ENCODE results near the gene TALDO1.

The TALDO1 gene

DNA sequence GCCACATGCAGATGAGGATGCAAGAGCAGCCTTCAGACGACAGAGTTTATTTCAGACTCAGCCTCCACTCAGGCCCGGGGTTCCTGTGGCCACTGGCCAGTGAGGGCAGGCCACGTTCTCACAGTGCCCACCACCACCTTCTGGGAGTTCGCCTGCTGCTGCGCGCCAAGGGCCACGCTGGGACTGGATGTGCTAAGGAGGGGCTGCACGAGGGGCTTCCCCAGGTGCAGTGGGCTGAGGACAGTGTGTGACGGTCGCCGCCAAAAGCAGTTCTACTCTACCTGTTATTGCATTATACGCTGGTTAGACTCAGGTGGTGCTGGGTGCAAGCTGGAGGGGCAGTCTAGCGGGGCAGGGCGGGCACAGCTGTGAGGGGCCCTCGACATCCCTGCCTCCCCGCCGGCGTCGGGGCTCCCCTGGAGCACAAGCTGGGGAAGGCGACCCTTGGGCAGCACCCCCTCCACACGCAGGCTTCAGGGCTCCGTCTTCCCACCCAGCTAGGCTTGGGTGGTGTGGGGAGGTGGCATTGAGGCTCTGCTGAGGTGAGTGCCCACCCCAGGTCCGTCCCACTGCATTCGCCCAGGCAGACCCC, 39.9 kb downstream of the TALDO1 start:
- DNase-seq (ENCODE audit: low spot score), result no peak

- DNase-seq (ENCODE audit: low spot score), result no peak
Measured at GRCh38 chr11:788009-788640, 40.9 kb downstream of the TALDO1 start.

GRCh38 chr11:788953-789940, 42.0 kb downstream of the TALDO1 start:
- DNase-seq (ENCODE audit: low spot score), result no peak

- DNase-seq (ENCODE audit: low spot score), result no peak
Measured at GRCh38 chr11:789943-790342, 42.7 kb downstream of the TALDO1 start, which contains the start of gene CEND1. TSS of gene CEND1 (minus strand) at chr11:790090. CDS start at chr11:788576, 1,514 bp downstream.

DNA sequence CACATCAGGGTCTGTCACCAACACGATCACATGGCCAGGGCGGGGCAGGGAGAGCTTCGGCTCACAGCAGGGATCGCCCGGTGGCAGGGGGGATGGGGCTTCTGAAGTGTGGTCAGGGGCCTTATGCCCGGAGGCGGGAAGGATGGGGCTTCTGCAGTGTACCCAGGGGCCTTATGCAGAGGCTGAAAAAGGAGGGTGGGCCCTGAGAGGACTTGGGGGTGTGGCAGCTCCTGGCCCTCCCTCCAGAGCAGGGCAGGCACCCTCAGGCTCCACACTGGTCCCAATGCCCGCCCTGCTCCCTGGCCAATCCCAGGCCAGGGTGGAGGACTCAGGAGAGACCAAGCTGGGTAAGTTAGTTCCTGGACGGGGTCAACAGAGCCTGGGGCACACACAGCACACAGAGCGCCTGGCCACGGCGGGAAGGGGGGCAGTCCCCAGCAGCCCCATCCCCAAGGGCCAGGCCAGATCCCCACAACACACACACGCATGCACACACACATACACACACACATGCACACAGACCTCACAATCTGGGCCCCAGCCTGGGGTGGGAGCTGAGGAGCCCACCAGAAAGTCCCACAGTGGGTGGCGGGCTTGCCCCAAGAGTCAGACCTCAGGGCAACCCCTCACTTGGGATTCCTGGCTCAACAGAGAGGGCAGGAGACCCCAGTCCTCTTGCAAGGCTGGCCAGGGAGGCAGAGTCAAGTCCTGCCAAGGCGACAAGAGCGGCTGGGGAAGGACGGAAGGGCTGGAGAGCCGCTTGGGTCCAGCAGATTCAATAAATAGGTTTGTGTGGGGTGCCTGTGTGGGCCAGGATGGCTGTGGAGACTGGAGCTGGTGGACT, 43.7 kb downstream of the TALDO1 start:
- DNase-seq (ENCODE audit: low spot score), result no peak

DNA sequence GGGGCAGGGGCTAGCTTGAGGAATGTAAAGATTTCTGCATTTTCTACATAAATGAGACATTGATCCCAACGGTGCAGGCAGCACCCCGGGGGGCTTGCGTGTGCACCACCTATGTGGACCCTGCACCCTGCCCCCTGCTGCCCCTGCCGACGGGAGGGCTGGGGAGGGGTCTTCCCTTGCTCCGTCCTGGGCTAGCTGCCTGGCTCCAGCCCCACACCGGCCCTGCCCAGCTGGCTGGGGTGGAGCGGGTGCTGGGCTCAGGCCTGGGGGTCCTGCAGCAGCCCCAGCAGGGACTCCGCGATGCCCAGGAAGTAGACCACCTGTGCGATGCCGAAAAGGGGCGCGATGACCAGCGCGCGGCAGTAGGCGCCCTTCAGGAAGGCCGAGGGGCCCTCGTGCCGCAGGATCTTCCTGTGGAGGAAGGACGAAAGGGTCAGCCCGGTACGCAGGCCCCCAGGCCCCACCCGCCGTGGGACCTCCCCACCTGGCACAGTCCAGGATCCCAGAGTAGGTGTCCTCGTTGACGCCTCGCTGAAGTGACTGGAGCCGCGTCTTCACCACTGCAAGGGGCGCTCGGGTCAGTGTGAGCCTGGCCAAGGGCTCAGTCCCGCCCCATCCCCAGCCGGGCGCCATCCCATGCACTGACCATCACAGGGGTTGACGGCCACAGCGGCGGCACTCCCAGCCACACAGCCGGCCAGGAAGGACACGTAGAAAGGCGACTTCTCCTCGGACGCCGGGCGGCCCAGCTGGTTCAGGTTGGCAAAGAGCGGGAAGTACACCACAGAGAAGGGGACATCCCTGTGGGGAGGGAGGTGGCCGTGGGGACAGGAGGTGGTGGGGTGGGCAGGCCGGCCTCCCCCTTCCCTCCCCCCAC, 44.6 kb downstream of the TALDO1 start:
- no peak for DNase-seq (ENCODE audit: low spot score)

DNA sequence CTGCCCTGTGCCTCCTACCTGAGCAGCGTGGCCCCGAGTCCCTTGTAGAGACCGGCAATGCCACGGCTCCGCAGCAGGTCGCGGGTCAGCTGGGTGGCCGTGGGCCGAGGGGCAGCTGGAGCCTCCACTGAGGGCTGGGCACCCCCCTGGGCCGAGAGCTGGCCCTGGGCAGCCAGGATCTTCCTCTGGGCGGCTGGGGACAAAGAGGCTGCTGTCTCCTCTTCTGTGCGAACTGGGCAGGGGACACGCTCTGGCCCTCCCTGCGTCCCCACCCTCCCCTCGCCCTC, 45.2 kb downstream of the TALDO1 start:
- DNase-seq (ENCODE audit: low spot score), result no peak

DNA sequence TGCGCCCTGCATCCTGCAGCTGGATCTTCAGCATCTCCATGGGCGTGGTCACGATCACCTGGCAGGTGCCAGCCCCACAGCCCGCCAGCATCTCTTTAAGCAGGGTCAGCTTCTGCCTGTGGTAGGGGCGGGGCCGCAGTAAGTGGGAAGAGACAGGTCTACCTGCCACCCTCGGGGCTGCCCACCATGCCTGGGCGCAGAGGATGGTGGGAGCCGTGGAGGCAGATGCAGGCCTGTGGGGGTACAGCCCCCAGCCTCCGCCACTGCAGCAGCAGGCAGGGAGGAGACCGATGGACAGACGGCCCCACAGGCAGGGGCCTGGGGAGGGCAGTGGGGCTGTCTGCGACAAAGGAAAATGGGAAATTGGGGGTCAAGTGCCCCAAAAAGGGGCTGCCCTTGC, 45.6 kb downstream of the TALDO1 start:
- no peak for DNase-seq (ENCODE audit: low spot score)

DNA sequence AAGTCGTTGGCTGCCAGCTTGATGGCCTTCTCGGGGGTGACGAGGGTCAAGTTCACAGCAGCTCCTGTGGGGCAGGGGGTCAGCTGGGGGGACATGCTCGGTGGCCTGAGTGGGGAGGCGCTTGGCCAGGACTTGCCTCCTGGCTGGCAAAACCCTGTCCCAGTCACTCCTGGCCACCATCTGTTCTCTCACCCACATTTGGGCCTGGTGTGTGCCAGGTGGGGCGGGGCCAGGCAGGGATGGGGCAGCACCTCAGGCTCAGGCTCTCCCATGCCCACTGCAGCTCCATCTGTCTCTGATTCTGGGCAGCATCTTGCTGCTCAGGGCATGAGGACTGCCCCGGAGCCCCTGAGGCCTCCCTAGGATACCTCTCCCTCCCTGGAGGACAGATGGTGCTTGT, 46.3 kb downstream of the TALDO1 start:
- no peak for DNase-seq (ENCODE audit: low spot score)

GRCh38 chr11:794013-794765, 46.9 kb downstream of the TALDO1 start:
- DNase-seq (ENCODE audit: low spot score), result no peak

- no peak for DNase-seq (ENCODE audit: low spot score)
Measured at GRCh38 chr11:794766-795633, 47.7 kb downstream of the TALDO1 start.

- DNase-seq (ENCODE audit: low spot score), result peak; percentile 63
Measured at GRCh38 chr11:795634-796564, 48.6 kb downstream of the TALDO1 start.

DNA sequence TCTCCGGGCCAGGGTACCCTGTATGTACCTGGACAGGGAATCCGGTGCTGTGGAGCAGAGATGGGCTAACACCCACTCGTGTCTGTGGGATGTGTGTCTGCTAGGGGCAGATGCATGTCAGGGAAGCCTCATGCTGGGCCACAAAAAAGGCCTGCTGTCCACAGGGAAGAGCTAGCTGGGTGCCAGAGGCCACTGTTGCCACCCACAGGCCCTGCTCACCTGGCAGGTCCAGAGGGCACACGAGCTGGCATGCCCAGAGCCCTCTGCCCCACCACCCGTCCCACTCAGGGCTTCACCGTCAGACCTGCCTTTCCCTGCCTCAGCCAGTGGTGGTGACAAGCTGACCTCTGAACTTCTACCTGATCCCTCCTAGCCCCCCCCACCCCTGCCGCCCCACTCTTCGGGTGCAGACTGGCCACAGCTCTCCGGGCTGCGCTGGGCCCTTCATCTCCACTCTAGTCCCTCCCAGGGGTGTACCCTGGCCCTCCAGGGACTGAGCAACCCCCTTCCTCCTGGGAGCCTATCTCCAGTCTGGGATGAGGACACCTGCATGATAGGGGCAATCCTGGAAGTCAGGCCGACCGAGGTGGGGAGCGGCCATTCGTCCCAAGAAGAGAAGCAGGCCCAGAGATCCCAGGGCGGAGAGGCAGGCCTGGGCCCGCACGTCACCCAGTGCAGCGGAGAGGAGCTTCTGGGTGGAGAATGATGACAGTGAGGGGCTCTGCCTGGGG, 49.5 kb downstream of the TALDO1 start:
- DNase-seq (ENCODE audit: low spot score), result no peak

- DNase-seq (ENCODE audit: low spot score), result peak; percentile 41
Measured at GRCh38 chr11:797296-798092, 50.2 kb downstream of the TALDO1 start.

DNA sequence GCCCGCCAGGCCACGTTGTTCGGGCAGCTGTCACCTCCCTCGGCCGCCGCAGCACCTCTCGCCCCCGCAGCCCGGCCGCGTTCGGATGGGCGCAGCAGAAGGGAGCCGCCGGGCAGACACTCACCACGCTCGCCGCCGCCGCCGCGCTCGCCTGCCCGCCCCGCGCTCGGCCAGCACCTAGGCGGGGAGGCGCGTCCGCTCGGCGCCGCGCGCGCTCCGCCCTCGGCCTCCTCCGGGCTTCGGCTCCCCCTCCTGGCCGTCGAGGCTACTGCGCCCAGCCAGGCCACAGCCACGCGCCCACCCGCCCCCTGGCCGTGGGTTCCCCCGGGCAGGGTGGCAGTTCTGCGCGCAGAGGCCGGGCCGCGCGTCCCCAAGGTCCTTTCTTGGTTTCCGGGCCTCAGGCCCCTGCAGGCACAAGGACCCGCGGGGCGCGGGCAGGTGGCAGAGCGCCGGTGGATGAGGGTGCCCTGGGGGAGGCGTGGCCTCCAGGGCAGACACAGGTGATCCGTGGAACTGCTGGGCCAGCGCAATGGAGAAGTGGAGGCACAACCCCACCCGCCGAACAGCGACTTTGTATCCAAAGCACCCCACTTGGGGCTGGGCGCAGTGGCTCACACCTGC, 50.9 kb downstream of the TALDO1 start, which contains the start of gene SLC25A22:
Gene SLC25A22, minus strand, starts transcription at position 189 of the 621 bp plus-strand sequence. CDS start 3,275 bp downstream, outside the sequence.
- DNase-seq (ENCODE audit: low spot score), result peak; percentile 85

Data from hematopoietic multipotent progenitor cell treated with erythropoietin and hydrocortisone succinate and interleukin-3 and kit ligand, for 15 days (in vitro differentiated cells).